Thoracic aorta (tissue), 2 donors: ENCODE data around the gene TEX44. TPM values are rescaled to one million over a fixed set of nuclear protein-coding genes. Genes with fewer than 3 reads are reported as not detected.

ENCODE experiments used
- ATAC-seq: fragments of 150-250 bp; one replicate; pipeline ENCODE4 v1.8.0; 2017; ENCODE audit warnings: low read depth; ENCODE audit not compliant: insufficient number of reproducible peaks, low FRiP score
- DNase-seq: peaks from one replicate; pipeline ENCODE4 v3.0.0-alpha.2; 2020; ENCODE audit warnings: low spot score
- H3K27ac ChIP-seq, 2 donors: fragments of 200-600 bp; sonication (generic); 1 replicate in 1 of 2; 2 replicates in 1 of 2; pipeline ENCODE4 v1.5.1; 2016; ENCODE audit warnings: mild to moderate bottlenecking in 2 of 2, moderate library complexity in 2 of 2
- H3K27me3 ChIP-seq: fragments of 200-600 bp; sonication (generic); replicated peaks from 2 replicates; pipeline ENCODE4 v1.6.0; 2016; ENCODE audit warnings: mild to moderate bottlenecking; ENCODE audit not compliant: insufficient read depth
- H3K36me3 ChIP-seq: fragments of 200-600 bp; sonication (generic); one replicate; pipeline ENCODE4 v1.5.1; 2016
- H3K4me1 ChIP-seq, 2 donors: fragments of 200-600 bp; sonication (generic); 1 replicate in 1 of 2; 2 replicates in 1 of 2; pipeline versions ENCODE4 v1.5.1 to v1.6.0; 2016; ENCODE audit warnings: low read depth in 2 of 2, mild to moderate bottlenecking in 1 of 2; ENCODE audit not compliant: control insufficient read depth in 1 of 2
- H3K4me3 ChIP-seq: fragments of 200-600 bp; sonication (generic); 2 replicates; pipeline ENCODE4 v1.5.1; 2016; ENCODE audit warnings: mild to moderate bottlenecking
- H3K9me3 ChIP-seq: fragments of 200-600 bp; sonication (generic); 2 replicates; pipeline ENCODE4 v1.5.1; 2016
- total RNA-seq, 2 donors: library from RNA; depleted of rRNA; stranded (reverse); fragments of >200 nt; gene quantifications; one replicate each; pipeline versions ENCODE4 v1.1.0 to v1.2.3, GENCODE V29; 2016
- TF ChIP-seq, protein P1 (sequence below): fragments of 200-600 bp; sonication (generic); IDR thresholded peaks from one replicate; pipeline ENCODE4 v1.5.1; 2019; ENCODE audit warnings: antibody characterized with exemption

Gene TEX44
- total RNA-seq, 2 donors from 2014 or later: not detected

DNA sequence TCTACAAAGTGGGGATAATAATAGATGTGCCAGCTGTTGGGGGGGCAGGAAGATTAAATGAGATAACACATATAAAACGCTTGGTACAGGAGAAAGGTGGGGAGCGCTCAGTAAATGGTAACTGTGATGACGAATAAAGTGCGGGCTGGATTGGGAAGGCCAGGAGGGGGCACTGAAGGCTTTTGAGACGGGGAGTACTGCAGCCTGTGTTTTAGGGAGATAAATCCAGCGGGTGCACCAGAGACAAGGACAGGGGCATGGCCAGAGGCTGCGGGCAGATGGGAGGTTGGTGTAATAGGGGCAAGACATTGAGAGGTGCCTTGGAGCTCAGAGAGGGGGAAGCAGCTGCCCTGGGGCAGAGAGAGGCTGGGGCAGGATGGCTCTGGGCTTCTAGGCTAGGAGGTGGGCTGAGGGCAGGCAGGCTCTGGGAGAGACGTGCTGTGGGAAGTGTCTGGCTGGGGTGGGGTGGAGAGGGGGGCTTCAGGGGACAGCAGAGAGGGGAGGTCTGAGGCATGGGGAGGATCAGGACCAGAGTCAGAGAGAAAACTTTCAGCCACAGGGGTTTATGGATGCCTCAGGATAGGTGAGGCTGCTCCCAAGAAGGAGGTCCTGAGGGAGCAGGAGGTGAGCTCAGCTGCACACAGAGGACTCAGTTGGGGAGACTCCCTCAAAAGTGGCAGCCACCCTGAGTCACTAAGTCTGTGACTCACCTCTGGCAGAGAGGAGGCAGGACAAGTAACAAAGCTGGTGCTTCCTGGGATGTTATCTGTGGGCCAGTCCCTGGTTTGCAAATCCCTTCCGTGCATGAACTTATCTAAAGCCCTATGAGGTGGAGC lies 18.8 kb downstream of the TEX44 start:
- DNase-seq (peak; percentile 70), ATAC-seq (peak; percentile 7)
- Histone ChIP-seq H3K36me3 (no peaks in the 10 kb centered on the region), H3K27ac (peak overlapping the region; percentile 98 to 100), H3K4me3 (no peak overlapping the region), H3K9me3 (no peaks in the 10 kb centered on the region), H3K27me3 (no peaks in the 10 kb centered on the region), H3K4me1 (peaks cover 25 to 54% of the 10 kb centered on the region in 2 donors)
- TF ChIP-seq, protein P1, sequence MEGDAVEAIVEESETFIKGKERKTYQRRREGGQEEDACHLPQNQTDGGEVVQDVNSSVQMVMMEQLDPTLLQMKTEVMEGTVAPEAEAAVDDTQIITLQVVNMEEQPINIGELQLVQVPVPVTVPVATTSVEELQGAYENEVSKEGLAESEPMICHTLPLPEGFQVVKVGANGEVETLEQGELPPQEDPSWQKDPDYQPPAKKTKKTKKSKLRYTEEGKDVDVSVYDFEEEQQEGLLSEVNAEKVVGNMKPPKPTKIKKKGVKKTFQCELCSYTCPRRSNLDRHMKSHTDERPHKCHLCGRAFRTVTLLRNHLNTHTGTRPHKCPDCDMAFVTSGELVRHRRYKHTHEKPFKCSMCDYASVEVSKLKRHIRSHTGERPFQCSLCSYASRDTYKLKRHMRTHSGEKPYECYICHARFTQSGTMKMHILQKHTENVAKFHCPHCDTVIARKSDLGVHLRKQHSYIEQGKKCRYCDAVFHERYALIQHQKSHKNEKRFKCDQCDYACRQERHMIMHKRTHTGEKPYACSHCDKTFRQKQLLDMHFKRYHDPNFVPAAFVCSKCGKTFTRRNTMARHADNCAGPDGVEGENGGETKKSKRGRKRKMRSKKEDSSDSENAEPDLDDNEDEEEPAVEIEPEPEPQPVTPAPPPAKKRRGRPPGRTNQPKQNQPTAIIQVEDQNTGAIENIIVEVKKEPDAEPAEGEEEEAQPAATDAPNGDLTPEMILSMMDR: no peak

DNA sequence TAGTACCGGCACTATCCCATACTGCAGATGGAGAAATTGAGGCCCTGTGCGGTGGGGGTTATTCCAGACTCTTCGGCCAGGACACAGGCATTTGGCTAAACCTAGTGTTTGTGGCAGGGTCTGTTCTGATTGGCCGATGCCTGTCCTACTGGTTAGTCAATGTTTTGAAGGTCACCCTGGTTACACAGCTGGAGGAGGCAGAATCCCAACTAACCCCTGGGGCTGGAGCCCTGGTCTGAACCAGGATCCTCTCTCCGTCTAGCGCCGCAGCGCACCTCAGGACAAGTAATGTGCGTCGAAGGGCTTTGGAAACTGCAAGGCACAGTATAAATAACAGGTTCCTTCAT lies 19.4 kb downstream of the TEX44 start:
- DNase-seq (peak; percentile 31), ATAC-seq (peak; percentile 45)
- no peaks in the 10 kb centered on the region for H3K36me3 ChIP-seq
- H3K27ac ChIP-seq: peak overlapping the region; percentile 98 to 100
- H3K27me3 ChIP-seq: no peaks in the 10 kb centered on the region
- peak overlapping the region; percentile 34 for H3K4me3 ChIP-seq
- H3K4me1 ChIP-seq: peaks cover 25 to 48% of the 10 kb centered on the region in 2 donors
- no peaks in the 10 kb centered on the region for H3K9me3 ChIP-seq
- TF ChIP-seq, protein P1: no peak

DNA sequence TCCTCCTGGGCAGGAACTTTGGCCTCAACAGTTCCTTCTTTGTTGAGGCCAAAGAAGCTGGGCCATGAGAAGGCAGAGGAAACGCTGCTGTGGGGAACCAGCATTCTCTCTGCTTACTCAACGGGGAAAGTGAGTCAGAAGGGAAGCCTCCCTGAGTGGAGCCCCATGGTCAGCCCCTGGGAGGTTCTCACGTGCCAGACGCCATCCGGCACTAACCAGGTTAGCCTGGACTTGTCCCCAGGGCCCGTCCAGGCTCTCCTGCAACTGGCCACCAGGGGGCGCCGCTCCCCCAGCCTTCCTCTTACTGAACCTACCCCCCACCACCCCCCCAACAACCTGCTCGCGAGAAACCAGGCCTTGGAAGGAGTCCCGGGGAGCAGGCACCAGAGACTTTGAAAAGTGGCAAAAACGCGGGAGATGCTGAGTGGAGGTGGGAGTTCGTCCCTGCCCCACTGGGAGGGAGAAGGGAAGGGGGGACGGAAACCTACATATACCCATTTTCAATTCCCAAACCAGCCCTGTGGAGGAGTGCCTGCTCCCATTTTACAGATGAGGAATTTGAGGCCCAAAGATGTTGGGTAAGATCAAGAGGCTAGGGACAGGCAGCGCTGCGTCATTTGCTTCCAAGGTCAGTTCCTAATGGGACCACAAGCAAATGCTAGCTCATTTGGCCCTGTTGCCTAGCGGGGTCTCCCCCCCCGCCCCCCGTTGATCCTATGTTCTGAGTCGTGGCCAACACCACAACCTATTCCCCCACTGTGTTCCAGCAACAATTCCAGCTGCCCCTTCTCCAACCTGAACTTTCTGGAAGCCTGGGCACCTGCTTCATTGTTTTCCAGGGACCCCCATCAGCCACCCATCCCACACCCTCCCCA lies 20.0 kb downstream of the TEX44 start:
- TF ChIP-seq, protein P1: peak; percentile 98
- H3K27ac ChIP-seq: peak overlapping the region; percentile 98 to 100
- DNase-seq: peak; percentile 89
- H3K4me3 ChIP-seq: peak overlapping the region; percentile 74
- no peaks in the 10 kb centered on the region for H3K27me3 ChIP-seq
- peak; percentile 48 for ATAC-seq
- H3K9me3 ChIP-seq: no peaks in the 10 kb centered on the region
- H3K36me3 ChIP-seq: no peaks in the 10 kb centered on the region
- H3K4me1 ChIP-seq: peaks cover 25 to 42% of the 10 kb centered on the region in 2 donors

DNA sequence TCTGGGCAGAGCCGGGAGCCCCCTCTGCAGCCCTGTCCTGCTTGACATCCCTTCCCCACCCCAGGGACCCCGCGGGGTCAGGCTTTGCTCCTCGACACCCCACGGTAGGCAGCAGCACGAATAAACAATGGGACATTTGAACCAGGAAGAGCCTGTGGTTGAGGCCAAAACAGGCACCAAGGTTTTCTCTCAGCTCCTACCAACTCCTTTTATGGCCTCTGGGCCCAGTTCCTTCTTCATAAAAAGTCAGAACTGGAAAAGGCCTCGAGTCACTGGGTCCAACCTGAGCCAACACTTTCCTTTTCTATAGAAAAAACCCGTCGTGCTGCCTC lies 20.6 kb downstream of the TEX44 start:
- no peaks in the 10 kb centered on the region for H3K9me3 ChIP-seq
- peaks cover 25 to 42% of the 10 kb centered on the region in 2 donors for H3K4me1 ChIP-seq
- TF ChIP-seq, protein P1: no peak
- H3K4me3 ChIP-seq: peak overlapping the region; percentile 74
- peak overlapping the region; percentile 98 to 100 for H3K27ac ChIP-seq
- DNase-seq (no peak), ATAC-seq (peak; percentile 10)
- no peaks in the 10 kb centered on the region for H3K36me3 ChIP-seq
- no peaks in the 10 kb centered on the region for H3K27me3 ChIP-seq
